ENCODE results near the gene HGS.

GRCh38 chr17:81659038-81659437 is 24.8 kb upstream of the HGS start:
- TF ChIP-seq CTCF (IDR thresholded peaks at IDR 0.05; ENCODE audit: low read depth, low read length, poor library complexity, severe bottlenecking): no peak
- TF ChIP-seq EZH2phosphoT487 (IDR thresholded peaks at IDR 0.05; ENCODE audit: borderline replicate concordance, low read length): no peak

All from DOHH2 (cell line).